ENCODE data around the gene TEX29. TPM values are rescaled to one million over a fixed set of nuclear protein-coding genes. Genes with fewer than 3 reads are reported as not detected.

The TEX29 gene
- total and polyA plus RNA-seq, 2 of the 4 experiments (the other 2 are of a cell fraction) = 0.46 TPM; not detected in 1

DNA sequence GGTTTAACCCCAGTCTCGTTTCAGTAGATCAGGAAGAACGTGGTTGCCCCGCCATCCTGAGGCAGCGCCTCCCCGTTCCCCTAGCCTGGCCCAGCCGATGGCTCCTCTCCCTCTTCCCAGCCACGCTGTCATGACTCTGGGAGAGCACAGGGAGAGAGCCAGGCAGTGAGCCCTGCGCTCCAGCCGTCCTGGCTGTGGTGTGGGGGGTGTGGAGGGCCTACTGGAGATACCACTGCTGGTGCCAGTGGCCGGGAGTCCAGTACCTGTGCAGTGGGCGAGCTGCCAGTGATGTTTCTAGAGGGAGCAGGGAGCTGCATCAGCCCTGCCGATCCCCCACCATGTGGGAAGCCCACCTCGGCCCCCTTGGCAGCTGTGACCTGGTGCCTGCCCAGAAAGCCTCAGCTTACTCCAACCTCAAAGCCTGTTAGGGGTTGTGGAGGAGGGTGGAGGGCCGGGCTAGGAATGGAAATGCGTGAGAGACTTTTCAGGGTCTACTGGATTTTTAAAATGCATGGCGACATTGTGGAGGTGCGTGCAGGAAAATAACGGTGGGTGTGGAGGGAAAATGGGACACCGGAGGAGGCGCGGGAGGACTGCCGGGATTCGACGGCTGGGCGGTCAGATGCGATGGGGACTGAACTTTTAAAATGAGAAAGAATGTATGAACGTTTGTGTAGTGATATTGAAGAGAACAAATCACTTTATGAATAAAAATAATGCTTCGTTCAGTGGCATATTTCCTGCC, 4.9 kb downstream of the TEX29 start:
- intact Hi-C loops (cut with micrococcal nuclease) = no loop called here
- 91% methylated on average over 16 of the region's 28 CpGs; no CpG with 5 or more reads in 1 of the 2 experiments for WGBS, 2 experiments (ENCODE audit: extremely low coverage in 2 of 2, insufficient read length in 1 of 2)
- peaks cover 2% of the 10 kb centered on the region; the same call in 1 of the 2 replicates for H3K9me1 ChIP-seq (ENCODE audit: insufficient read depth, low read length)
- H3K9me3 ChIP-seq (ENCODE audit: control insufficient read depth, insufficient read depth, low read length) = no peaks in the 10 kb centered on the region
- no peak overlapping the region for H3K14ac ChIP-seq (replicated peaks; ENCODE audit: low read depth, low read length)
- BruUV-seq (replicated peaks) = no TSS peak
- no peaks in the 10 kb centered on the region for H3K4me1 ChIP-seq (ENCODE audit: control insufficient read depth, insufficient read depth, low read length)
- H3K36me3 ChIP-seq (ENCODE audit: control insufficient read depth, insufficient read depth, low read length) = no peaks in the 10 kb centered on the region
- no peak overlapping the region for H3K9ac ChIP-seq (ENCODE audit: low read depth, low read length)
- no peak overlapping the region for H2BK5ac ChIP-seq (ENCODE audit: low read depth, low read length, poor library complexity, severe bottlenecking)
- no peak for ATAC-seq (ENCODE audit: low read depth)
- no peak overlapping the region for H3K4me3 ChIP-seq (ENCODE audit: insufficient read depth, low read depth, low read length)
- no peak overlapping the region for H3K56ac ChIP-seq (ENCODE audit: extremely low read depth, insufficient read depth, low read length)
- H2AFZ ChIP-seq (replicated peaks; ENCODE audit: low read length, poor library complexity) = no peak overlapping the region
- TF ChIP-seq SMC3 (IDR thresholded peaks at IDR 0.05; ENCODE audit: low read depth, low read length) = no peak
- TF ChIP-seq CTCF (conservative IDR thresholded peaks at IDR 0.05; ENCODE audit: low read depth, low read length) = no peak
- TF ChIP-seq BHLHE40 (IDR thresholded peaks at IDR 0.05; ENCODE audit: low read depth, low read length) = no peak
- TF ChIP-seq USF2 (IDR thresholded peaks at IDR 0.05; ENCODE audit: low read depth, low read length) = no peak
- TF ChIP-seq MAZ (IDR thresholded peaks at IDR 0.05; ENCODE audit: borderline replicate concordance, low read depth, low read length) = no peak
- TF ChIP-seq RFX5 (IDR thresholded peaks at IDR 0.05; ENCODE audit: low read depth, low read length) = no peak
- no peak for TF ChIP-seq ELK1 (IDR thresholded peaks at IDR 0.05; ENCODE audit: borderline replicate concordance, low read depth, low read length)
- TF ChIP-seq FOS (IDR thresholded peaks at IDR 0.05; ENCODE audit: low read depth, low read length) = no peak
- TF ChIP-seq CEBPB (IDR thresholded peaks at IDR 0.05; ENCODE audit: low read depth, low read length) = no peak
- no peak for TF ChIP-seq RCOR1 (IDR thresholded peaks at IDR 0.05; ENCODE audit: insufficient replicate concordance, low read length)
- no peak for TF ChIP-seq MXI1 (IDR thresholded peaks at IDR 0.05; ENCODE audit: borderline replicate concordance, low read depth, low read length)
- no peak for TF ChIP-seq RAD21 (IDR thresholded peaks at IDR 0.05; ENCODE audit: low read length)
- no peak for TF ChIP-seq NFE2L2 (IDR thresholded peaks at IDR 0.05; ENCODE audit: low read depth, low read length)
- no peak for TF ChIP-seq CHD1 (IDR thresholded peaks at IDR 0.05; ENCODE audit: low read depth, low read length)
- TF ChIP-seq MAFK (IDR thresholded peaks at IDR 0.05; ENCODE audit: low read depth, low read length) = no peak
- TF ChIP-seq POLR2A (IDR thresholded peaks at IDR 0.05; ENCODE audit: low read depth, low read length) = no peak
- CTCF ChIA-PET = no interaction called here
- no peak overlapping the region for H2BK120ac ChIP-seq (ENCODE audit: low read depth, low read length)
- H3K79me1 ChIP-seq (ENCODE audit: low read depth in 1 of 2, low read length in 2 of 2) = no peaks in the 10 kb centered on the region
- no peak overlapping the region for H3K4ac ChIP-seq (ENCODE audit: low read depth, low read length)
- H4K5ac ChIP-seq (ENCODE audit: low read depth, low read length) = no peak overlapping the region
- no peak for DNase-seq
- H4K8ac ChIP-seq (ENCODE audit: low read depth in 2 of 2, low read length in 2 of 2) = no peak overlapping the region
- no peak overlapping the region for H2AK5ac ChIP-seq (ENCODE audit: low read depth, low read length)
- no peak overlapping the region for H2AK9ac ChIP-seq (replicated peaks; ENCODE audit: low read depth, low read length, poor library complexity)
- no peak overlapping the region for H3K18ac ChIP-seq (ENCODE audit: low read depth, low read length)
- H3K27me3 ChIP-seq (ENCODE audit: control insufficient read depth, insufficient read depth, low read length) = peaks cover 5% of the 10 kb centered on the region; the same call in 1 of the 2 replicates
- no peak overlapping the region for H2BK15ac ChIP-seq (ENCODE audit: low read depth, low read length)
- H3K23ac ChIP-seq (ENCODE audit: low read depth, low read length) = no peak overlapping the region
- no peak overlapping the region for H3K4me2 ChIP-seq (ENCODE audit: low read depth, low read length)
- dilution Hi-C loops (cut with HindIII; ENCODE audit: low sequenced_read_pairs, unreplicated experiment) = no loop called here
- in situ Hi-C loops (cut with MboI; ENCODE audit: low sequenced_read_pairs) = no loop called here
- H4K20me1 ChIP-seq (ENCODE audit: insufficient read depth, low read length) = no peaks in the 10 kb centered on the region
- no peak overlapping the region for H4K91ac ChIP-seq (ENCODE audit: insufficient read depth, low read depth, low read length)
- no peak overlapping the region for H3K27ac ChIP-seq (ENCODE audit: insufficient read depth, low read length)
- POLR2A ChIA-PET (ENCODE audit: unreplicated experiment) = no interaction called here
- no peak overlapping the region for H2BK20ac ChIP-seq (ENCODE audit: low read depth, low read length)

All from IMR-90 (cell line).